Smooth muscle cell (in vitro differentiated cells): ENCODE results near the gene PPM1E. TPM values are rescaled to one million over a fixed set of nuclear protein-coding genes. Genes with fewer than 3 reads are reported as not detected.

Experiments
- DNase-seq: peaks from one replicate; lab custom pipeline; 2025; ENCODE audit not compliant: unreplicated experiment; lab: John Stamatoyannopoulos, UW
- H2AFZ ChIP-seq: fragments of 200-600 bp; sonication (generic); 2 replicates; pipeline ENCODE4 v1.6.0; 2016; ENCODE audit warnings: antibody characterized with exemption, low read depth, mild to moderate bottlenecking
- H3F3A ChIP-seq: fragments of 200-600 bp; sonication (generic); 2 replicates; pipeline ENCODE4 v1.6.0; 2017; ENCODE audit warnings: antibody characterized with exemption, low read depth
- H3K27ac ChIP-seq: fragments of 200-600 bp; sonication (generic); 2 replicates; pipeline ENCODE4 v1.5.1; 2016; ENCODE audit warnings: low read depth, mild to moderate bottlenecking
- H3K27me3 ChIP-seq: fragments of 200-600 bp; sonication (generic); 2 replicates; pipeline ENCODE4 v1.6.1; 2016; ENCODE audit warnings: low read depth, mild to moderate bottlenecking
- H3K36me3 ChIP-seq: fragments of 200-600 bp; sonication (generic); 2 replicates; pipeline ENCODE4 v1.5.1; 2016; ENCODE audit warnings: low read depth
- H3K4me1 ChIP-seq: fragments of 200-600 bp; sonication (generic); 2 replicates; pipeline ENCODE4 v1.5.1; 2016; ENCODE audit warnings: low read depth
- H3K4me2 ChIP-seq: fragments of 200-600 bp; sonication (generic); 2 replicates; pipeline ENCODE4 v1.6.0; 2016; ENCODE audit warnings: mild to moderate bottlenecking
- H3K4me3 ChIP-seq: fragments of 200-600 bp; sonication (generic); 2 replicates; pipeline ENCODE4 v1.5.1; 2016; ENCODE audit warnings: mild to moderate bottlenecking
- H3K79me2 ChIP-seq: fragments of 200-600 bp; sonication (generic); 2 replicates; pipeline ENCODE4 v1.6.0; 2016; ENCODE audit warnings: low read depth, mild to moderate bottlenecking
- H3K9ac ChIP-seq: fragments of 200-600 bp; sonication (generic); 2 replicates; pipeline ENCODE4 v1.6.0; 2016; ENCODE audit warnings: low read depth
- H3K9me3 ChIP-seq: fragments of 200-600 bp; sonication (generic); replicated peaks from 2 replicates; pipeline ENCODE4 v1.5.1; 2016; ENCODE audit warnings: low read depth
- H4K20me1 ChIP-seq: fragments of 200-600 bp; sonication (generic); 2 replicates; pipeline ENCODE4 v1.6.0; 2016; ENCODE audit warnings: low read depth
- WGBS: methylation state at CpG from one replicate; pipeline ENCODE4 v1.1.7; 2016; ENCODE audit warnings: low lambda C conversion rate; 5-methylcytosine and 5-hydroxymethylcytosine counted together
- polyA plus RNA-seq: library from polyadenylated mRNA; unstranded; fragments of >200 nt; fragmentation: Nextera tagmentation; extraction: Ambion mirVana; gene quantifications from 2 replicates; pipeline ENCODE4 v1.2.1, GENCODE V29; 2016
- total RNA-seq: library from RNA; depleted of rRNA; stranded (reverse); fragments of >200 nt; gene quantifications from 2 replicates; pipeline ENCODE4 v1.2.3, GENCODE V29; 2014
- TF ChIP-seq, protein P1 (sequence below): fragments of 200-600 bp; sonication (generic); IDR thresholded peaks from 2 replicates; pipeline ENCODE4 v1.5.1; 2017; ENCODE audit warnings: borderline replicate concordance, mild to moderate bottlenecking, antibody characterized with exemption; ENCODE audit not compliant: insufficient read depth, poor library complexity, severe bottlenecking

Gene PPM1E
- total and polyA plus RNA-seq, 2 experiments from 2014 or later = 0.29 to 0.72 TPM

DNA sequence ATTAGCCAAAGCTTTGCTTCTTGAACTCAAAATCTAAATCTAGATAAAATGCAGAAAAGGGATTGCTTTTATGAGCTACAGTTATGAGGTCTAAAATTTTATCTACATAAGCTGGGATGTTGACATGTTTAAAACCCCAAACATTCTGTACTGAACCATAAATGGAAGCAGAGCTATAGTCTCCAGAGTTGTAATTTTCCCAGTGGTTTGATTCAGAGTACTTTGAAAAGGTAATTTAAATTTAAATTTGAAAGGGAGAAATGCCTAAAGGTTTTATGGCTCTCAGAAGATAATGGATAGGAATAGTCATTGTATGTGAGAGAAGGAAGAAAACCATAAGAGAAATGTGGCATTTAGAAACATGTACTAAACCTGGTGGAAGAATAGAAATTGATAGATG is 163.2 kb downstream of the PPM1E start:
- H3K4me1 ChIP-seq = peaks cover 9% of the 10 kb centered on the region
- H3K4me2 ChIP-seq = peak overlapping the region; percentile 8
- no peak overlapping the region for H3K4me3 ChIP-seq
- no peak overlapping the region for H3K9ac ChIP-seq
- H3K36me3 ChIP-seq = no peaks in the 10 kb centered on the region
- H3K9me3 ChIP-seq = no peaks in the 10 kb centered on the region
- H3K27me3 ChIP-seq = peaks cover 4% of the 10 kb centered on the region
- H3K79me2 ChIP-seq = no peaks in the 10 kb centered on the region
- H2AFZ ChIP-seq = no peak overlapping the region
- no peaks in the 10 kb centered on the region for H3F3A ChIP-seq
- no peaks in the 10 kb centered on the region for H4K20me1 ChIP-seq
- TF ChIP-seq, protein P1, sequence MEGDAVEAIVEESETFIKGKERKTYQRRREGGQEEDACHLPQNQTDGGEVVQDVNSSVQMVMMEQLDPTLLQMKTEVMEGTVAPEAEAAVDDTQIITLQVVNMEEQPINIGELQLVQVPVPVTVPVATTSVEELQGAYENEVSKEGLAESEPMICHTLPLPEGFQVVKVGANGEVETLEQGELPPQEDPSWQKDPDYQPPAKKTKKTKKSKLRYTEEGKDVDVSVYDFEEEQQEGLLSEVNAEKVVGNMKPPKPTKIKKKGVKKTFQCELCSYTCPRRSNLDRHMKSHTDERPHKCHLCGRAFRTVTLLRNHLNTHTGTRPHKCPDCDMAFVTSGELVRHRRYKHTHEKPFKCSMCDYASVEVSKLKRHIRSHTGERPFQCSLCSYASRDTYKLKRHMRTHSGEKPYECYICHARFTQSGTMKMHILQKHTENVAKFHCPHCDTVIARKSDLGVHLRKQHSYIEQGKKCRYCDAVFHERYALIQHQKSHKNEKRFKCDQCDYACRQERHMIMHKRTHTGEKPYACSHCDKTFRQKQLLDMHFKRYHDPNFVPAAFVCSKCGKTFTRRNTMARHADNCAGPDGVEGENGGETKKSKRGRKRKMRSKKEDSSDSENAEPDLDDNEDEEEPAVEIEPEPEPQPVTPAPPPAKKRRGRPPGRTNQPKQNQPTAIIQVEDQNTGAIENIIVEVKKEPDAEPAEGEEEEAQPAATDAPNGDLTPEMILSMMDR = no peak
- DNase-seq = no peak
- no peak overlapping the region for H3K27ac ChIP-seq

DNA sequence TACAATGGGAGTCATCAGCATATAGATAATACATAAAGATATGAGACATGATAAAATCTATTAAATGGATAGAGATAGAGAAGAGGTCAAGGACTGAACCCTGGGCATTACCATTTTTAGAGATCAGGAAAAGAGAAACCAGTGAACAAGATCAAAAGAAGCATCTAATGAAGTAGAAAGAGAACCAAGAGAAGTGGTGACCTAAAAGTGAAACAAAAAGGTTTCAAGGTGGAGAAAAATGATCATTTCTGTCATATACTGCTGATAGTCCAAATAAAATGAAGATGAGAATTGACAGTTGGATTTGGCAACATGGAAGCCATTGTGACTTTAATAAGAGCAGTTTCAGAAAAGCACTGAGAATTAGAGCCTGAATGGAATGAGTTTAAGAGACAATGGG is 165.1 kb downstream of the PPM1E start:
- Histone ChIP-seq H3K27ac (no peak overlapping the region), H3K36me3 (no peaks in the 10 kb centered on the region), H3K4me2 (no peak overlapping the region), H3K4me3 (no peak overlapping the region), H3F3A (no peaks in the 10 kb centered on the region), H3K4me1 (peaks cover 9% of the 10 kb centered on the region), H4K20me1 (no peaks in the 10 kb centered on the region), H3K9ac (no peak overlapping the region), H2AFZ (no peak overlapping the region), H3K9me3 (no peaks in the 10 kb centered on the region), H3K27me3 (peaks cover 4% of the 10 kb centered on the region), H3K79me2 (no peaks in the 10 kb centered on the region)
- TF ChIP-seq, protein P1 = no peak
- DNase-seq = no peak

DNA sequence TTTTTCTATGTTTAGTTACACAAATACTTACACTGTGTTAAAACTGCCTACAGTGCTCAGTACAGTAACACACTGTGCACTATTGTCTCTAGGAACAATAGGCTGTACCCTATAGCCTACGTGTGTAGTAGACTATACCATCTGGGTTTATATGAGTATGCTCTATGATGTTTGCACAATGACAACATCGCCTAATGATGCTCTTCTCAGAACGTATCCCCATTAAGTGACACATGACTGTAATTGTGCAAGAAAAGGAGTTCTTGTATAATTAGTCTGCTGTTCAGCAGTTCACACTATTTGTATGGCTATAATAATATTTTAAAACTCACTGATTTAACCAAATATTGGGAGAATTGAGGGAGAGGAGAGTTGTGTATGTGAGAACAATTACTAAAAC is 177.3 kb downstream of the PPM1E start:
- no peaks in the 10 kb centered on the region for H3K79me2 ChIP-seq
- H3K36me3 ChIP-seq = no peaks in the 10 kb centered on the region
- H2AFZ ChIP-seq = no peak overlapping the region
- H3K4me1 ChIP-seq = no peaks in the 10 kb centered on the region
- no peak overlapping the region for H3K9ac ChIP-seq
- WGBS = 87% methylated on average over 3 of the region's 3 CpGs
- no peaks in the 10 kb centered on the region for H3K27me3 ChIP-seq
- no peaks in the 10 kb centered on the region for H4K20me1 ChIP-seq
- no peak for DNase-seq
- no peak overlapping the region for H3K4me3 ChIP-seq
- H3K4me2 ChIP-seq = no peak overlapping the region
- H3K9me3 ChIP-seq = no peaks in the 10 kb centered on the region
- TF ChIP-seq, protein P1 = no peak
- H3K27ac ChIP-seq = no peak overlapping the region
- no peaks in the 10 kb centered on the region for H3F3A ChIP-seq

DNA sequence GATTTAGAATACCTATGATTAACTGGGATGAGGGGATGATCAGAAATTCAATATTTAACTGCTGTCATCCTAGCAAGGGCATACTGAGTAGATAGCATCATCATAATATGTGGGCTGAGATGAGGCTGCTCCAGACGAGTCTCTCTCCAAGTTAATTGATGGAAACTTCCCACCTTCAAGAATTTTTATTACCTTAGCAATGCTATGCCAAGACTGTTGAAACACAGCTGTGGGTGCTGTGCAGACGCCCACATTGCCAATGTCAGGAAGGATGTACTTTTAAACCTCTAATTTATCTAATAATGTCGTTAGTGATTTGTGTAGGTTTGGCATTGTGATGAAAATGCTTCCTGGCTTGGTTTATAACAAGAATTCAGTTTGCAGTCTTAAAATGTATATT is 180.6 kb downstream of the PPM1E start:
- DNase-seq = no peak
- H2AFZ ChIP-seq = no peak overlapping the region
- no peak overlapping the region for H3K27ac ChIP-seq
- no peaks in the 10 kb centered on the region for H3K27me3 ChIP-seq
- H3K4me1 ChIP-seq = no peaks in the 10 kb centered on the region
- H3K9me3 ChIP-seq = no peaks in the 10 kb centered on the region
- WGBS = 57% methylated on average over 3 of the region's 3 CpGs
- no peak overlapping the region for H3K9ac ChIP-seq
- H3K36me3 ChIP-seq = no peaks in the 10 kb centered on the region
- no peak overlapping the region for H3K4me3 ChIP-seq
- TF ChIP-seq, protein P1 = no peak
- no peaks in the 10 kb centered on the region for H4K20me1 ChIP-seq
- no peak overlapping the region for H3K4me2 ChIP-seq
- H3F3A ChIP-seq = no peaks in the 10 kb centered on the region
- no peaks in the 10 kb centered on the region for H3K79me2 ChIP-seq
